ENCODE measurements around the gene VAMP2.

Gene VAMP2

DNA sequence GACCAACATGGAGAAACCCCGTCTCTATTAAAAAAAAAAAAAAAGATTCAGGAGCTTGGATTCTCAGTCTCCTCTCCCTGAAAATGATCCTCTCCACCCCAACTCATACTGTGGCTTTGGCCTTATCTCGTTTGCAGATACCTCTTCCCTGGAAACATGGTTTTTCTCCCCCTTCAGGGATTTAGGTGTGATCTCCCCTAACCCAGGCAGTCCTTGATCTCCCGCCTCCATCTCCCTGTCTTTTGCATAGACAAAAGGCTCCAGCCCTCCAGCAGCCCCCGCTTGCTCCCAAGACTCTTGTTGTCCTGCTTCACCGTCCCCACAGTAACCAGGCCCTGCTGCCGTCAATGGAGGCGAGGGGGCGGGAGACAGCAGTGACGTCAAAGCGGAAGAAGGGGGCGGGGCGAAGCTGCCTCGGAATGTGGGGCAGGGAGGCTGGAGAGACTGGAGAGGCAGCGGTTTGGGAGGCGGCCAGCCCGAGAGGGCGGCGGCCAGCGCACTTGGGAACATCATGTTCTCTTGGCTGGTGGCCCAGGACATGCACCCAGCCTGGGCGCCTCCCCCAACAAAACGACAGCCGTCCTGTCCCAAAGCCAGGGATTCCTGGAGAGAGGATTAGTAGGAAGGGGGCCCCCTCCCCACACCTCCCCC, 8.7 kb downstream of the VAMP2 start:
- peak; percentile 95 for DNase-seq

DNA sequence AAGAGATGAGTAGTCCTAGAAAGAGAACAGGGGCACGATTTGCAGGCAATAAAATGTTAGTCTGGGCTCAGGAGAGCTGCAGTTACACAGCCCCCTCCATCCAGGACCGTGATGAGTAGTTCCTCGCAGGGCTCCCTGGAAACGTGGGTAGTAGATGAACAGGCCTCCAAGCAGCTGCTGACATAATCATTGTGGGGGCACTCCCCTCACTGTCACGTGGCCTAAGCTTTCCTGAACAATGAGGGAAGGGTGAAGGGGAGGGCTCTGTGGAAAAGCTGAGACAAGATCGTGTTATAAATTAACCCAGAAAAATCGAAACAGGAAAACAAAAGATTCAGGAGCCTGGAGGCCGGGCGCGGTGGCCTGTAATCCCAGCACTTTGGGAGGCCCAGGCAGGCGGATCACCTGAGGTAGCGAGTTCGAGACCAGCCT, 9.2 kb downstream of the VAMP2 start:
- peak; percentile 37 for DNase-seq

DNA sequence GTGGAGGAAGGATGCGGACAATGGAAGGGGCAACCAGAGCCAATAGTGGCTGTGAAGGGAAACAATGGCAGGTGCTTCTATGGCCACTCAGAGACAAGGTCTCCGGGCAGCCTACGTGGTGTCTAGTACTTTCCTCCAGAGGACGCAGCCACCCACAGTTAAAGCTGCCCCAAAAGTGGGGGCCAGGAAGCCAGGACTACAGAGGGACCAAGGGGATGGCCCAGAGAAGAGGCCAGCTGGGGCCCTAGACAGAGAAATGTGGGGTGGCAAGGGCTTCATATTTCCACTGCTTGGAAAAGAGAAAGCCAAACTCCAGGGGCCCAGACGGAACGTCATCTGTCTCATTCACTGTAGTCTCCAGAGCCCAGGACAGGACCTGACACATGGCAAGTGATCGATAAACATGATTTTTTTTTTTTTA, 9.7 kb downstream of the VAMP2 start:
- no peak for DNase-seq

DNA sequence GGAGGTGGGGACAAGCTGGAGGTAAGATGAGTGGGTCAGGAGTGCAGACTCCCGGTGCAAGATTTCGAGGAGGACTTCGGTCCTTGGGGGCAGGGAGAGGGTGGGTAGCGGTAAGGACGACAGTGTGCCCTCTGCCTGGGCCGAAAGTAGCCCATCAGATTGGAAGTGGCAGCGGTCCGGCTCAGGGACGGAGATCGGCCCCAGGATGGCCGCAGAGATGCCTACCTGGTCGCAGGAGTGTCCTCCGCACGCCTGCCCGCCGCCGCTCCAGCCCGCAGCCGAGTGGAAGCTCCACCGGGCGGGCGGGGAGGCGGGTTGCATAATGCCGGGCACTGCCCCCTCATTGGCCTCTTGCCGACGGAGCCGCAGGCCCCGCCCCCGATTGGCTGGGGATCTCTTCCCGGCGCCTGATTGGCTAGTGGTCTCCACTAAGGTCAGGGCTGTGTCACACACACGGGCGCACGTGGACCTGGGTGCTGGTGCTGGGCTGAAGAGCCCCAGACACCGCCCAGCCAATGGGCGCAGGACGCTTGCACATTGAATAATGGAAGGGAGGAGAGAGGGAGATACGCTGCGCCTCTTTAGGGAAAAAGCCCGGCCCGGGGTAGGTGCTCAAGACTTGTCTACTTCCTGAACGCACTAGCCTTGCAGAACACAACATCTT, 10.5 kb downstream of the VAMP2 start, which contains the start of gene PER1:
Gene PER1, minus strand, starts transcription at position 293 of the 664 bp plus-strand sequence. CDS start 1,698 bp downstream, outside the sequence.
- peak; percentile 85 for DNase-seq

DNA sequence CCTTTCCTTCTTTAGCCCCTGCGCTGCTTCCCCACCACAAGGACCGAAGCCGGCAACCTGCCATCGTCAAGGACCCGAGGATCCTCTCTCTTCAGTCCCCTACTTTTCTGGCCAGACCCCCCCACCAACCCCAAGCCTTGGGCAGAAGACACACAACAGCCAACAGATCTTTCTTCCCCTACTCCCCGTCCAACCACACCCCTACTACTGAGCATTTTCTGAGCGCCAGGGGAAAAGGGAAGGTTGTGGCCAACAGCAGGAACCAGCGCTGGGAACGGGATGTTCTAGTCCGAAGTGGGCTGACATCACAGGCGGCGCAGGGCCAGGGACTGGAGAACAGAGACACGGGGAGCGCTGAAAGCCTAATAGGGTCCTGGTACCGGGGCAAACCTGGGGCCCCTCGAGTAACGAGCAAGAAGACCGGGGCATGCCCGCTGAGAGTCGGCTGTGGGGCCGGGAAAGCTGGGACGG, 11.1 kb downstream of the VAMP2 start:
- no peak for DNase-seq

DNA sequence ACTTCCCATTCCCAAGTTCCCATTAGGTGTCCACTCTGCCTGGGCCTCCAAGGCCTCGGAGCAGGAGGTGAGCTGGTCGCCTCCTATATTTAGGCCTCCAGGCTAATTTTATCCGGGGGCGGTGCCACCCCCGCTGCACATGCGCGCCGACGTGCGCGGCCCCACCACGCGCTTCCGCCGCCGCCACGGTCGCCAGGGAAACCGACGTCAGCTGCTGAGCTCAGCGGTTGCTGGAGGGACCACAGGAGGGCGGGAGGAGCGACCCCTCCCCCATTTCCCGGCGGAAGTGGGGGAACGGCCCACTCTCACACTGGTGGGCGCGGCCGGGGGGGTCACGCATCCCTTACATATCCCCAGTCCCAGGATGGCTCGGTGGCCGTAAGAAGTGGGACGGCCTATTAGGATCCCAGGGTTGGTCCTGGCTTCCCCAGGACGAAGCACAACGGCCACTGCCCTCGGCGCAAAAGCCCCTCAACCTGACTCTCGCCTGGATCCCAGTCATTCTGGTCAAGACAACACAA, 11.6 kb downstream of the VAMP2 start:
- DNase-seq, result peak; percentile 93

DNA sequence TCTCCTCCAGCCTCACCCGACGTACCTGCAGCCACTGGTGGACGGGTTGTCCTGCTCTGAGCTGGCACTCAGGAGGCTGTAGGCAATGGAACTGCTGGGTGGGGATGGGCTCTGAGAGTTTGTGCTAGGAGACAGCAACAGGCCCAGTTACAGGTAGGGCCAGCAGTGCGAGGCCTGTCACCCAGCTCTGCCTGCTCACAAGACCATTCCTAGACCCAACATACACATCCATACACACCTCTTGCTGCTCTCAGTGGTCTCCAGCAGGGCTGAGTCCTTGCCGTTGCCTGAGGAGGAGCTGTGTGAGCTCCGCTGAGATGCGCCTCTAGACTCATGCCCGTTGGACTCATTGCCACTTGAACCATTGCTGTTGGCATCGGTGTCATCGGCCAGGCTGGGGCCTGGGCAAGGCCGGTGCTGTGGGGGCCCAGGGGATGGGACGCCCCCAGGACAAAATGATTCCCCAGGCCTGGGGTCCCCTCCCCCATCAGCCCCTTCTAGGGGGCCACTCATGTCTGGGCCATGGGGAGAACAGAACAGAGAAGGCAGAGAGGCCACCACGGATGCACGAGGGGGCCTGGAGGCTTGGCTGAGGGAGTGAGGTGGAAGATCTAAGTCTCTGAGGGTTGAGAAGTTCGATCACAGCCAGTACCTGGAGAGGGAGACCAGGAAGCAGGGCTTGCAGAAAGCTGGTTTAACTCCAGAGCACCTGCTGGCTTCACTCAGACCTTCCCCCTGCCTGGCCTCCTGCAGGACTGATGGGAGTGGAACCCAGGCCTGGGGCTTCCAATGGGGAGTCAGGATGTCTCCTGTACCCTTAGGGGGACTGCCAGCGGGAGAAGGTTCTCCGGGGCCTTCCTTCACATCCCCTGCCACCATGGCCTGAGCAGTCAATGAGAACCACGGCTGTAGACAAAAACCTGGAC, 12.3 kb downstream of the VAMP2 start:
- no peak for DNase-seq

DNA sequence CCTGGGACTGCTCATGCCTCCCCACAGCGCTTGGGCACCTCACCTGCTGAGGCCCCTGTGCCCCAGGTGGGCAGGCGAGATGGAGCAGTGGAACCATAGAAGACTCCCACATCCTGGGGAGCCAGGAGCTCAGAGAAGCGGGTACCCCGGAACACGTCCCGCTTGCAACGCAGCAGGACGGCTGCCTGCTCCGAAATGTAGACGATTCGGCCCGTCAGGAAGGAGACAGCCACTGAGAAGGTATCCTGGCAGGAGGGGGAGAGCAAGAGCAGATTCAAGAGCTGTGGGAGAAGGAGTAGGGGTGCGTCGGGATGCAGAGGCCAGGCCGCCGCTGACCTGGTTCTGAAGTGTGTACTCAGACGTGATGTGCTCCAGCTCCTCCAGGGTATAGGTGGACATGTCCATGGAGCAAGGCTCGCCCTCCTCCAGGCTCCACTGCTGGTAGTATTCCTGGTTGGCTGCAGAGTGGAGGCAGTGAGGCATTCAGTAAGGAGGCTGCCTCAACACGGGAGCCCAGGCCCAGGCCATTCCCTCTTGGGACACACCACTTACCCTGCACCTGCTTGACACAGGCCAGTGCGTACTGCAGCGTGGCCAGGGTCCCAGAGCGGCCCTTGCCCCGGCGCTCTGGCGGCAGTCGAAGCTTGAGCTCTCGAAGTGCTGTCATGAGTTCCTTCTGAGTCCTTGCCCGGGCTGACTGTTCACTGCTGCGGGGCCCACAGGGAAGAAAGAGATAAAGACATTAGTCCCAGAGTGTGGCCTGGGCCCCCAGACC, 13.1 kb downstream of the VAMP2 start:
- DNase-seq, result no peak

DNA sequence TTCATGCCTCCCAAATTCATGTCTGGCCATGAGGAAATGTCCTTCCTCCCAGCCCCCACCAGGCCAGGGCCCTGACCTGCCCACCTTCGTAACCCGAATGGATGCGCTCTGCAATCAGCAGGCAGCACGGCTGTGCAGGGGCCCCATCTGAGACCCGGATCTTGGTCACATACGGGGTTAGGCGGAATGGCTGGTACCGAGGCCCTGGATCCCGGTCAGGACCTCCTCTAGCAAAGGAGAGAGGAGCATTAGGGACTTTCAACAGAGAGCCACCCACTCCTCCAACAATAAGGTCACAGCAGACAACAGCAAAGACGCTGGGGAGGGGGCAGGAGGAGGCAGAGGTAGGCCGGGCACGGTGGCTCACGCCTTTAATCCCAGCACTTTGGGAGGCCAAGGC, 14.2 kb downstream of the VAMP2 start:
- DNase-seq, result no peak

DNA sequence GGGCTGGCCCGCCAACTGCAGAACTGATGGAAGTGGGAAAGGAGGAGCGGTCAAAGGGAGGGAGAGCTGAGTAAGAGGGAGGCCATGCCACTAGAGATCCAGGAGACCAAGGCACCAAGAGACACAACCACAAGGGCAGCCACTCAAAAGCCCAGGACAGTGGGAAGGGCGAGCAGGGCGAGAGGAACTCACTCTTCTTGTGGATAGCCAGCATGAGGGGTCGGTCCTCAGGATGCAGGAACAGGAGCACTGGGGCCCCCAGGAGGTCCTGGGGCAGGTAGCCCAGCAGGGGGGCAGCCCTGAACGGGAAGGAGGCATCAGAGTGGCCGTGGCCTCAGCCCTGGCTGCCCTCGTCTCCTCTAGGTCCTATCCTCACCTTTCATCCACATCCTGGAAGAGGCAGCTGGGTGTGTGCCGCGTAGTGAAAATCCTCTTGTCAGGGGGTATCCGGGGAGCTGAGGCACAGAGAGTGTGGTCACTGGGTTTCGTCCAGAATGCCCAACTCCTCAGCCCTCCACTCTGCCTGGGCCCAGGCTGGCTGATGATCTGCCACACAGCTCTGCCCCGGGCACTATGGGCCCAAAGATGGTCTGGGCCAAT, 14.8 kb downstream of the VAMP2 start:
- no peak for DNase-seq

DNA sequence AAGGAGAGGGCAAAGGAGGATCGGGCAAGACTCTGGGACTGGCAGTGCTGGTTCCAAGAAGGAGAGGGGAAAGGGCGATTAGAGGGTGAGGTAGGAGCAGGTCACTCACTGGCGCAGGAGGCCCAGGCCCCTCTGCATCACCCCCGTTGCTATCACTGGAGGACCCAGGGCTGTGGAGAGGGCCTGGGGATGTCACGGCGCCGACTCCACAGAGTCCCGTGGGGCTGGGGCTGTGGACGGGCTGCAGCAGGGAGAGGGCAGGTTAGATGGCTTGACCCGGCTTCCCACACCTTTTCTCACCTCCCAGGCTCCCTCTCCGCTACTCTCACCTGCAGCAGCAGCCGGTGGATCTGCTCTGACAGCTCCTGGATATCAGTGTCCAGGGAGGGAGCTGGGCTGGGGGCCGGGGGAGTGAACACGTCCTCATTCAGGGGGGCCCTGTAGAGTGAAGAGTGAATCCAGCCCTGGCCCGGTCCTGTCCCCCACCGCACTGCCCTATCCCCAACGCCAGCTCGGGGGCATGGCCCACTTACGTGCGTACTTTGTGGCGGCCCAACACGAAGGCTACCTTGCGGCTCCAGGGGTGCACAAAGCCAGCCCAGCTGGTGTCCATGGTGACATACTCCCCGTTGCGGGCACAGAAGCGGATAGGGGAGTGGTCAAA, 15.5 kb downstream of the VAMP2 start:
- no peak for DNase-seq

DNA sequence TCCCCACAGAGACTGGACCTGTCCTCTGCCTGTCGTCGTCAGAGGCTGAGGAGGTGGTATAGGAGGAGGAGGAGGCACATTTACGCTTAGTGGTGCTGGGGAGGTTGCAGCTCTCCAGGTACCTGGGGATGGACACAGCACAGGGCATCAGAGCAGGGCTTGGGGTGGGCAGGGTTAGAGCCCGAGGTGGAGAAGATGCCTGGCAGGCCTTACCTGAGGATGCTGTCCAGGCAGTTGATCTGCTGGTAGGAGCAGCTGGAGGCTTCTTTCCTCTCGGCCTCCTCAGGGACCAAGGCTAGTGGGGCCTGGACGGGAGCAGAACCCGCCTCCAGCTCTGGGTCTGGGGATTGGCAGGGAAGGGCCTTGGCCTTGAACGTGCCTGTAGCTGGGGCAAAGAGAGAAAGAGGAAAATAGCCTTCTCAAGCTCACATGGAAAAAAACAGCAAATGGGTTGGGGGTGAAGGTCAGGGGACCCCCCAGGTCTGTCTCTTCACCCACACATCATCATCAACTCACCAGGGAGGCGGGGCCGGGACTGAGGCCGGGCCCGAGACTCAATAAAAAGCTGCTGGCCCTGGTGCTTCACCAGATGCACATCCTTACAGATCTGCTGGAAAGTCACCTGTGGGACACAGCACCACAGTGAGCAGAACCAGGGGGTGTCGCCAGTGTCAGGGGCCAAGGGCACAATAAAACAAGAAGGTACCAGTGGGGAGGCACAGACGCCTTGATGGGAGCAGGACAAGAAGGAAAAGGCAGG, 16.2 kb downstream of the VAMP2 start:
- no peak for DNase-seq

DNA sequence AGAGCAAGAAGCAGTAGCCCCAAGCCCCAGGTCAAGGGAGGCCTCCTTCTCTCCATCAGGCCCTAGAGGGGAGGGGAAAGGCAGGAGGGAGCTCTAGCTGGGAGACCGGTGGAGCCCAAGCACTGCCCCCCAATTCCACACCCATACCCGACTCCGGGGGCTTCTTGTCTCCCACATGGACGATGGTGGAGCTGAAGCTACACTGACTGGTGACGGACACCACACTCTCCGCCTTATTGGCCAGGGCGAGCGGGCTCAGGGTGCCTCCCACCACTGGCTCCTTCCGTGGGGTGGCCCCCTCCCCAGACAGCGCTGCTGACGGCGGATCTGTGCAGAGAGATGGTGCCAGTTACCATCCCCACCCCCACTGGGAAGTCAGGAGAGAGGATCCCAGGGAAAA, 16.9 kb downstream of the VAMP2 start:
- no peak for DNase-seq

DNA sequence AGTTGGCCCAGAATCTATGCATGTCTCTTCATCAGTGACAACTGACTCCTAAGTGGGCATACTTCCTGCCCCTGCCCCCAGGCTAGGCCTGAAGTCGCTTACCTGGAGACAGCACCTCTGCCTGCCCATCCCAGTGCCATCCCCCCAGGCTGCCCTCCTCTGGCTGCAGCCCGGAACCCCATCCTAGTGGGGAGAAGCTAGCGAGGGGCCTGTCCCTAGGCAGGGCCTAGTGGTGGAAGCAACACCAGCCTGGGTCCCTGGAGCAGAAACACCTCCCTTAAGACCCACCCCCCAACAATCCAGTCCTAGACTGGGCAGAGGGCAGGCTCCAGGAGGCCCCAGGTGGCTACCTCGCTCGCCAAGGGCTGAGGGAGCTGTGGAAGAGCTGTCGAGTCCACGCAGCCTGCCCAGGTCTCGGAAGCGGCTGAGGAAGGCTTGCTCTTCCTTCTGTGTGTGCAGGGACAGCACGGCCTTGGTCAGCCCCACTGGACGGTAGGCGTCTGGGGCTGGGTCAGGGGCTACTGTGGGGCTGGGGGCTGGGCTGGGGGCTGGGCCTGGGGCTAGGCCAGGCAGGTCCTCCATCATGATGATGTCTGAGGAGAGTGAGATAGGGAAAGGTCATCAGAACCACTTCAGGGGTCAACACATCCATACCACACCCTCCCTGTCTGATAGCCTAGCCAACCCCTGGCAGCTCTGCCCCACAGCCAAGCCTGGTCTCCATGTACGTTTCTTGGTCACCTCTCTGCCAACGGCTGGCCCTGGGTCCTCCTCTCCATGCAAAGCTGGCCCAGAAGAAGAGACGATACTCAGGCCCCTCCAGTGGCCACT, 18.1 kb downstream of the VAMP2 start:
- no peak for DNase-seq

DNA sequence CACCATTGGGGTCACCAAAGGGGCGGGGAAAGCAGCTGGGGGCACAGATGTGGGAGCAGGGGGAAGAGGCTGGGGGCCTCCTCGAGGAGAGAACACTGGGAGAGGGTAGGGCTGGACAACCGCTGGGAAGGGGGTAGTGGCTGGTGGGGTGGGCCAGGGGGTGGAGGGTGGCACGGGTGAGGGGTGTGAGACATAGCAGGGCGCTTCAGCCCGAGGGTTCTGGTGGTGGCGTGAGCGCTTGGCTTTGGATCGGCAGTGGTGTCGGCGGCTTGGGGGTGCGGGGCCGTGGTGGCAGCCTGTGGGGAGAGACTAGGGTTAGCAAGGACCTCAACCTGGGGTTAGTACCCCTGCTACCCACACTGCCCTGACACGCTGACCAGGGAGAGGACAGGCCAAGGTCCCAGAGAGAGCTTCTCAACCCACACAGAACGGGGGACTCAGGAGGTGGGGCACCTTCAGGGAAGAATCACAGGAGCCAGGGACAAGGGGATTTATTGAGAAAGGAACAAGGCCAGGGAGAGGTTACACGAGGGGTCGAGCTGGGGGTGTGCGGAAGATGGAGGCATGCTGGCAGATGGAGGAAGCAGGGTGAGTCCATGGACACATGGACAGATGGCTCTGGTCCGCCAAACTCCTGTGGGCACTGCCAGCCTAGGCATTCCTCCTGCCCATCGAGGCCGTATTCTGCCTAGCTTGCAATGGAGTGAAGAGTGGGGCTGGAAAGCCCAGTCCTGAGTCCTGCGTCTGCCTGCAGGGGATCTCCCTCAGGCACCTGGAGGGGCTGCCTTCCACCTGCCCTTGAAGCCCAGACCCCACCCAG, 19.0 kb downstream of the VAMP2 start:
- no peak for DNase-seq

DNA sequence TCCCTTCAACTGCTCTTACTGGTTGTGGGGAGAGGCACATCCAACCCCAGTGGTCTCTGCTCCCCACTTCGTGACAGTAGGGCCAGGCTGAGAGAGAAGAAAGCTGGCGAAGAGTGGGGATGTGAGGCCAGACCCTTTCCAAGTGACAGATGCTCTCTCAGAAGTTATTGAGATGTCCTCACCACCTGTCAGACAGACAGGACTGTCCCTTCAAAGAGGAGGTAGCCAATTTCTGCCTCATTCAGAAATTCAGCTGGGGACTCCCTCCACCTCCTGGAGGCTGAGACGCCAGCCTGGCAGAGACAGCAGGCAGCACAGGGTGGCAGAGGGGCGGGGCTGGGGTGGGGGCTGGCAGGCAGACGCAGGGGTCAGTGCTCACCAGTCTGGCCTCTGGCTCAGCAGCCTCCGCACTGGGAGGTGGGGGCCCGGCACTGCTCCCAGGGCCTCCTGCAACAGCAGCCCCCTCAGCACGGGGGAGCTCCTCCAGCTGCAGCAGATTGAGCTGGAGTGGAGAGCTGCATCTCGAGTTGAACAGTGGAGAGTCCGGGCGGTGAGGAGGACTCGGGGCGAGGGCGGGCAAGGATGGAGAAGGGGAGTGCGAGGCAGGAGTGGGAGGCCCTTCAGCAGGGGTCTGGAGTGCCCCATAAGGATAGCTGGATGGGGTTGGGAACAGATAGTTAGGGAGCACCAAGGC, 19.7 kb downstream of the VAMP2 start:
- no peak for DNase-seq

DNA sequence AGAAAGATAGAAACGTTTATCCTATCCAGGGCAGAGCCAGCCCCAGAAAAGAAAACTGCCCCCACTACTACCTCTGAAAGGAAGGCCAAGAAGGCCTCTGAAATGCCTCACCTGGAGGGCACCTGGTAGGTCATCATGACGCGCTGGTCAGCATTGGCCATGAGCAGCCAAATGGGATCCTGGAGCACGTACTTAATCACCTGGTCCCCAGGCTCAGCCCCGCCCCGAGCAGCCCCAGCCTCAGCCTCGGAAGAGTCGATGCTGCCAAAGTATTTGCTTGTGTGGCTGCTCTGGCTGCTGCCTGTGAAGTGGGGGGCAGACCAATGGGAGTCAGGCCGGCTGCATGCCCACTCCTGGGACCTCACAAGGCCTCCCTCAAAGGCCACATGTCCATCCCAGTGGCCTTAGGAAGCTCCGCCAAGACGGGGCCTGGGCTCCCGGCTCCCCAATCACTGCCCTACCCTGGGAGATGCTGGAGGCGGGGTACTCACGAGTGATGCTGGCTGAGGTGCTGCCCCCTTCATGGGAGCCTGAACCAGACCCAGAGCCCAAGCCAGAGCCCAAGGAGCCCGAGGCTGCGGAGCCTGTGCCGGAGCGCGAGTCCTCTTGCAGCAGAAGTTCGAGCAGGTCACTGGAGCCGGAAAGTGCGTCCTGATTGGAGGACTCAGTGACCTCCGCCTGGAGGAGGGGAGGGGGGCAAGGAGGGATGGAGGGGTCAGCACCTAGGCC, 20.4 kb downstream of the VAMP2 start:
- DNase-seq, result no peak

All from central memory CD4-positive, alpha-beta T cell (primary cell).